Measurements from ENCODE around the gene GSK3A.

GSK3A gene

GRCh38 chr19:42196011-42197001 lies 46.1 kb downstream of the GSK3A start:
- DNase-seq: no peak

GRCh38 chr19:42193706-42194105 lies 48.7 kb downstream of the GSK3A start:
- DNase-seq: no peak

- DNase-seq: no peak
Observed at GRCh38 chr19:42193294-42193693, 49.1 kb downstream of the GSK3A start.

GRCh38 chr19:42191855-42192254 lies 50.5 kb downstream of the GSK3A start:
- DNase-seq: peak in 1 of 2 experiments; percentile 9

- no peak for DNase-seq
Observed at GRCh38 chr19:42191330-42191729, 51.1 kb downstream of the GSK3A start.

GRCh38 chr19:42189133-42189532 lies 53.3 kb downstream of the GSK3A start:
- DNase-seq: no peak

GRCh38 chr19:42188665-42189064 lies 53.7 kb downstream of the GSK3A start:
- DNase-seq: no peak

- DNase-seq: no peak
Observed at GRCh38 chr19:42185277-42185676, 57.1 kb downstream of the GSK3A start.

GRCh38 chr19:42184401-42184861 lies 58.0 kb downstream of the GSK3A start:
- DNase-seq: peak; percentile 20 to 59
